ENCODE measurements around the gene FNDC3A. TPM values are rescaled to one million over a fixed set of nuclear protein-coding genes. Genes with fewer than 3 reads are reported as not detected.
A peak's percentile ranks its signal among the peaks of the same experiment; 100 is the strongest.
"Not testable (repeated sequence)": the region's sequence is repeated elsewhere in the genome, so short reads cannot be mapped to it uniquely, and the experiment has no call there.

The FNDC3A gene
- total RNA-seq, 1 donor from 2014 or later = 18.4 TPM

DNA sequence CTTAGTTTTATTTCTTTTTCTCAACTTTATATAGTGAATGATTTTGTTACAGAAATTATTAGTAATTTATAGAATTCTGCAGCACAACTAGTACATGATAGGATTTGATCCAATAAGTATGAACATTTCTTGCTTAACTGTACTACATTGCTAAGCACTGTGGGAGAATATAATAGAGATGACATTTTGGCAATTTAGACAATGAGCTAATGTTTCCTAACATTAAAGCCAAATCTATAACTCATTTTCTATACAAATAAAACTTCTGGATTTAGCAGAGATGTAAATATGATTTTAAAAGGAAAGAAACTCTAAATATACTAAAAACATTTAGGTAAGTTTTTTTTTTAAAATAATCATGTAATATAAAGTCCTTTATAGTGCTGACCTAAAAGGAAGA lies 87.3 kb downstream of the FNDC3A start:
- no peak for ATAC-seq
- no peak for DNase-seq (ENCODE audit: missing footprints)
- intact Hi-C loops (cut with DNase I) = no loop called here

GRCh38 chr13:49063497-49063896 lies 87.8 kb downstream of the FNDC3A start:
- DNase-seq (ENCODE audit: missing footprints) = no peak
- intact Hi-C loops (cut with DNase I) = no loop called here
- ATAC-seq = no peak

DNA sequence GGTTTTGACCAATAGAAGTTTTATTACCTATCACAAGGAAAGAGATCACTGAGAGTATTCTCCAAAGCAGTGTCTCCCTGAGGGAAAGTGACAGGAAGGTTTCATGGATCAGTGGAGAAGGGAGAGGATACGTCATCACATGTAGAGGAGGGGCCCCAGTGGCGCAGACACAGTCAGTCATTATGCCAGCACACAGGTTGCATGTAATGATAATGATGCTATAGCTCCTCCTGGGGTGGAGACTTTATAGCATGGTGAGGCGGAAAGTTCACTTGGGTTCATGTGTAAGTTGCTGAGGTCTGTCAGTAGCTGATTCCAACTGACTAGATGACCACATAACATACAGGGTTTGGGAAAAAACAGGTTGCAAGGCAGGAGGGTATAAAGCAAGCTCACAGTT lies 88.8 kb downstream of the FNDC3A start:
- intact Hi-C loops (cut with DNase I) = no loop called here

GRCh38 chr13:49066856-49067255 lies 91.1 kb downstream of the FNDC3A start:
- DNase-seq (ENCODE audit: missing footprints) (no peak), ATAC-seq (no peak)
- intact Hi-C loops (cut with DNase I) = no loop called here

More for the DNA sequence above, 88.8 kb downstream of the FNDC3A start:
- DNase-seq (ENCODE audit: missing footprints) = no peak
- ATAC-seq = no peak

DNA sequence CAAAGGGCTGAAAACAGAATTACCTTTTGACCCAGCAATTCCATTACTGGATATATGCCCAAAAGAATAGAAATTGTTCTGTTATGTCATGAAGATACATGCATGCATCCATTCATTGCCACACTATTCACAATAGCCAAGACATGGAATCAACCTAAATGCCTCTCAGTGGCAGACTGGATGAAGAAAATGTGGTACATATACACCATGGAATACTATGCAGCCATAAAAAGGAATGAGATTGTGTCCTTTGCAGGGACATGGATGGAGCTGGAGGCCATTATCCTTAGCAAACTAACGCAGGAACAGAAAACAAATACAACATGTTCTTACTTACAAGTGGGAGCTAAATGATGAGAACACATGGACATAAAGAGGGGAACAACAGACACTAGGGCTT lies 92.8 kb downstream of the FNDC3A start:
- DNase-seq (ENCODE audit: missing footprints); ATAC-seq; intact Hi-C loops (cut with DNase I): not testable (repeated sequence)

DNA sequence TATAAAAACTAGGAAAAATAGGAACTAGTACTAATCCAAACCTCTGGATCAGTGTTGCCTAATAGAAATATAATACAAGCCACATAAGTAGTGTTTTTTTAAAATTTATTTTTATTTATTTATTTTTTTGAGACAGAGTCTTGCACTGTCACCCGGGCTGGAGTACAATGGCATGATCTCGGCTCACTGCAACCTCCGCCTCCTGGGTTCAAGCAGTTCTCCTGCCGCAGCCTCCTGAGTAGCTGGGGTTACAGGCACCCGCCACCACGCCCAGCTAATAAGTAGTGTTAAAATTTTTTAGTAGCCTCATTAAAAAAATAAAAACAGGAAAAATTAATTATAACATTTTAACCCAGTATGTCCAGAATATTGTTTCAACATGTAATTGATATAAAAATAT lies 94.3 kb downstream of the FNDC3A start:
- ATAC-seq; intact Hi-C loops (cut with DNase I); DNase-seq (ENCODE audit: missing footprints): not testable (repeated sequence)

DNA sequence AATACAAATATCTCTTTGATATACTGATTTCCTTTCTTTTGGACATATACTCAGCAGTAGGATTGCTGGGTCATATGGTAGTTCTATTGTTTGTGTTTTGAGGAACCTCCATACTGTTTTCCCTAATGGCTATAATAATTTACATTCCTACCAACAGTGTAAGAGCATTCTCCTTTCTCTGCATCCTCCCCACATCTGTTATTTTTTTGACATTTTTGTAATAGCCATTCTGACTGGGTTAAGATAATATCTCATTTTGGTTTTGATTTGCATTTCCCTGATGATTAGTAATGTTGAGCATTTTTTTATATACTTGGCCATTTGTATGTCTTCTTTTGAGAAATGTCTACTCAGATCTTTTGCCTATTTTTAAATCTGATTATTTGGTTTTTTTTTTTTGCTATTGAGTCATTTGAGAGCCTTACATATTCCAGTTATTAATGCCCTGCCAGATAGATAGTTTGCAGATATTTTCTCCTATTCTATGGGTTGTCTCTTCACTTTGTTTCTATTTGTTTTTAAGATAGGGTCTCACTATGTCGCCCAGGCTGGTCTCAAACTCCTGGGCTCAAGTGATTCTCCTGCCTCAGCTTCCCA lies 95.7 kb downstream of the FNDC3A start:
- intact Hi-C loops (cut with DNase I) = no loop called here
- DNase-seq (ENCODE audit: missing footprints) (no peak), ATAC-seq (no peak)

DNA sequence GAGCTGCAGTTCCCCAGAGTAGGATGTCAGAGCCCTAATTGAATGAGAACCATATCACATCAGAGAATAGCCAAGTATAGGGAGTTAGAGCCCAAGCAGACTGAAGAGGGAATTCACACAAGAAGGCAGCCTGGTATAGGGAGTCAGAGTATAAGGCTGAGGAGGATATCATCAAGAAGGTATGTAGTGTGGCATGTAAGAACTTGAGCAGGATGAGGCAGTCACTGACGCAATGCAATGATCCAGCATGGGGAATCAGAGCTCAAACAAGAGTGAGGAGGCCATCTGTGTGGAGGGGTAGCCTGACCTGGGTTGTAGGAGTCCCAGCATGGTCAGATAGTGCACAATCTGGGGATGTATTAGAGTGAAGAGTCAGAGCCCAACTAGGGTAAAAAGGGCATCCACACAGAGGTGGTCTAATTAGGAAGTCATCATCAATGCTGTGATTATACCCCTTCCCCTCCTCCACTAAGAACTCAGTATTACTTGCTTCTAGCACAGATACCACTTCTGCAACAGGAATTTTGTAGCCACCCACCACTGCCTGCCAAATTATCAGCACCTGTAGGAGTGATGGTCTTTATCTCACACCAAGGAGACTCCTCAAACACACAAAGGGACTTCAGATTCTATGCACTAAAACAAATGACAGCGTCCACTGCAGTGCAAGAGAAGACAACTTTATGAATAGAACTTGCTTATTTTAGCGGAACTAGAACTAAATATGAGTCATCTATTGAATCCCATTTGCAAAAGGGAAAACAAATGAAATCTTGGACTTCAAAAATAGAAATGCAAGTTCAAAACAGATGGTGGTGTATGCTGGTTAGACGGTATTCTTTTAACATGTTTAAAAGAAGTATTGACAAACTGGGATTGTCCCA lies 107.2 kb downstream of the FNDC3A start:
- DNase-seq (ENCODE audit: missing footprints) (no peak), ATAC-seq (no peak)
- intact Hi-C loops (cut with DNase I) = no loop called here

- DNase-seq (ENCODE audit: missing footprints) (no peak), ATAC-seq (no peak)
- intact Hi-C loops (cut with DNase I) = no loop called here
Measured at GRCh38 chr13:49084961-49085360, 109.2 kb downstream of the FNDC3A start.

DNA sequence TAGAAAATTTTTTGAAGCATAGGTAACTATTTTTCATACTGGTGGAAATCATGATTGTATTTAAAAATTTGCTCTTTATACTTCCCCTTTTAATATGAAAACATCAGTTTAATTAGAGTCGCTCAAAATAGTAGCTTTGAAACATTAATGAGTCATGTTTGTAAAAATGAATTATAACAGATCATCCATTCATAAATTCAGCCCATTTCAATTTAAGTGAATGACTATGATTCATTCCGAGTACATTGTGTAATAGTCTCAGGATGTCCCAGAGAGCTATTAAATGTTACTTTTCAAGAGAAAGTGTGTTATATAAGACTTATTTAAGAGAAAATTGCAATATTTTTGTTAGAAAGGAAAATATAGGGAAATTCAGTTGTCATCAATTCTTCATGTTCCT lies 111.0 kb downstream of the FNDC3A start:
- DNase-seq (ENCODE audit: missing footprints) = no peak
- intact Hi-C loops (cut with DNase I) = no loop called here
- no peak for ATAC-seq

- no peak for DNase-seq (ENCODE audit: missing footprints)
- ATAC-seq = no peak
- intact Hi-C loops (cut with DNase I) = no loop called here
Measured at GRCh38 chr13:49093376-49093775, 117.7 kb downstream of the FNDC3A start.

- no peak for DNase-seq (ENCODE audit: missing footprints)
- intact Hi-C loops (cut with DNase I) = no loop called here
- ATAC-seq = no peak
Measured at GRCh38 chr13:49097374-49097773, 121.7 kb downstream of the FNDC3A start.

DNA sequence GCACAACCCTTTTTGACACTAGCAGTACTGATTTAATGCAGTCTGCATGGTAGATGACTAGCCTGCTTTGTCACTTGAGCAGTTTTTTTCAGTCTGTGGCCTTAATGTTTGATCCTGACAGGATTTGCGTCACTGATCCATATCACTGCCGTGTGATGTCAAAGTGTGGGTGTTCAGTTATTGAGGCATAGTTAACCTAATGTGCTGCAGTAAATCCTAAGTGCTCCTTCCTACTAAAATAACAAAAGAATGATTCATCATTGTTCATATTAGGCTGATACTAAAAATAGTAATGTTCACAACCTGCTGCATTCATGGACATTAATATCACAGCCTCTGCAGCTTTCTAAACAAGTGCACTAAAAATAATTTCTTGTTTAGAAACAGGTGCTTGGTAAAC lies 122.5 kb downstream of the FNDC3A start:
- ATAC-seq (peak; percentile 75), DNase-seq (ENCODE audit: missing footprints) (no peak)
- intact Hi-C loops (cut with DNase I) = no loop called here

DNA sequence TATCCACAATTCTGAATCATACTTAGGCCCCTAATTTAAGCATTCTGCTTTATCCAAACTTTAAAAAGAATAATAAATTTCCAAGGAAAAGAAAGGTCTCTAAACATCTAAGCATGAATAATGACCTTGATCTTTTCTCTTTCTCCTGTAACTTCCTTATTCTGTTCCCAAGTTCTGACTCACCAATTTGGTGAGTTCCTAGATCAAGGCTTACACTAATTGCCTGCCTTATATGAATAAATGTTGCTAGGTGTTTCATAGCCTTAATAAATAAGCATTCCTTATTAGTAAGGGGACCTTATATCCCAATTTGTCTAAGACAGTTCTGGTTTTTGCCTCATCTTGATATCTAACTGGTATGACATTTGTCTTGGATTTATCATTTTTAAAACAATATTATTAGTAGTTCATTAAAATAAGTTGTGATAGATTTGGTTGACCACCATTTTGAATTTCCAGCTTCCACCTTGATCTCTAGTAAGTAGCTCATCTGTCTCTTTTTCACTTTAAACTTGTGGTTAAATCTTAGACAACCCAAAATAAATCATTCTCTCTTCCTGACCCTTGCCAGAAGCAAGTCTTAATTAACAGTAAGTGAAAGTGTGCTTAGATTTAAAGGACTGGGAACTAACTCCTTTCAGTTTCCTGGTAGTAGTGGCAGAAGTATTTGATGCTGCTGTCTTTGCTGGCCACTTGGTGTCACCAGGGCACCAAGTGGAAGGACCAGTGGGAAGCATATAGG lies 123.2 kb downstream of the FNDC3A start:
- DNase-seq (ENCODE audit: missing footprints) (no peak), ATAC-seq (peak; percentile 51)
- intact Hi-C loops (cut with DNase I) = no loop called here

GRCh38 chr13:49099513-49099877 lies 123.8 kb downstream of the FNDC3A start:
- intact Hi-C loops (cut with DNase I) = no loop called here
- no peak for DNase-seq (ENCODE audit: missing footprints)

GRCh38 chr13:49100637-49101570 lies 125.2 kb downstream of the FNDC3A start:
- DNase-seq (ENCODE audit: missing footprints) (no peak), ATAC-seq (no peak)
- intact Hi-C loops (cut with DNase I) = loop anchor here (10.0 kb wide), 1 partner anchor 184 kb away; no protein-coding TSS in a partner anchor

More at GRCh38 chr13:49099513-49099877, 123.8 kb downstream of the FNDC3A start:
- no peak for ATAC-seq

GRCh38 chr13:49108196-49108595 lies 132.5 kb downstream of the FNDC3A start:
- DNase-seq (ENCODE audit: missing footprints) = no peak
- peak; percentile 28 for ATAC-seq
- intact Hi-C loops (cut with DNase I) = loop anchor here (10.0 kb wide), 1 partner anchor 177 kb away; no protein-coding TSS in a partner anchor

DNA sequence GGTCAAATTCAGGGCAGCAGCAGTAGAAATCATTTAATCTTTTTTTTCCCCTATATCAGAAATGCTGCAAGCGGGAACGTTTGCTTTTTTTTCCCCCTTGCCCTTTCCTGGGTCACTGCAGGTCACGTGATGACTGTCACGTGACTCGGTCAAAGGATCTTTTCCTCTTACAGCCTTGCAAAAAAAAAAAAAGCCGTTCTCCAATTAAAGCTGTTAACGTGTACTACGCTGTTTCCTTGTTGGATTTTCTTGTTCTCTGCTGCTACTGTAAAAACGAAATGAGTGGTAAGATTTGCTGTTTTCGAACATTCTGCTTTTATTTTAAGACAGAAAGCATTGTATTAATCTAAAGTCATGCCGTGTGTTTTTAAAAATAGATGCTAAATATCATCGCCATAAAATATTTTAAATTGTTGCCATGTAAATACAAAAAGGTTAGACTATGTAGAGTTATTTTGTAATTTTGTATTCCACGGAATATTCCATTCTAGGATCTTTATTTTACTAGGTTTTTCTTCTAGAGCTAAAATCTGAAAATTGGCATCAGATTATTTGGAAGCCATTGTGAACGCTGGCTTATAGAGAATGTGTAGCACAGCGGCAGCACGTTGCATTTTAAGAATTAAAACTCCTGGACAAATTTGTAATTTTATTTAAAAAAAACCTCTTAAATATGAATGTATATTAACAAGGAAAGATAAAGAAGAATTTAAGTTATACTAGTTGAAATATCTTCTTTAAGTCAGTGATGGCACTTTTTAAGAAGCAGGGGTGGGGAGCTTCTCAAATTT lies 134.6 kb downstream of the FNDC3A start:
- ATAC-seq (peak; percentile 84), DNase-seq (ENCODE audit: missing footprints) (peak; percentile 90)
- intact Hi-C loops (cut with DNase I) = loop anchor here (5.0 kb wide), 1 partner anchor 133 kb away; the partner anchor contains the start of gene FNDC3A

Data from Right ventricle myocardium inferior (tissue), 1 donor.